Stimulated activated CD4-positive, alpha-beta T cell treated with anti-CD3 and anti-CD28 coated beads, Interleukin-4, amount 100 ng/mL, for 1 hour (primary cell): Measurements from ENCODE around the gene ANKRD34A.
A peak's percentile ranks its signal among the peaks of the same experiment; 100 is the strongest.

ENCODE experiments used
- DNase-seq: peaks from one replicate; pipeline ENCODE4 v3.0.0-alpha.2; 2020

The ANKRD34A gene

GRCh38 chr1:145990249-145990855, 26.0 kb upstream of the ANKRD34A start:
- DNase-seq, result no peak

DNA sequence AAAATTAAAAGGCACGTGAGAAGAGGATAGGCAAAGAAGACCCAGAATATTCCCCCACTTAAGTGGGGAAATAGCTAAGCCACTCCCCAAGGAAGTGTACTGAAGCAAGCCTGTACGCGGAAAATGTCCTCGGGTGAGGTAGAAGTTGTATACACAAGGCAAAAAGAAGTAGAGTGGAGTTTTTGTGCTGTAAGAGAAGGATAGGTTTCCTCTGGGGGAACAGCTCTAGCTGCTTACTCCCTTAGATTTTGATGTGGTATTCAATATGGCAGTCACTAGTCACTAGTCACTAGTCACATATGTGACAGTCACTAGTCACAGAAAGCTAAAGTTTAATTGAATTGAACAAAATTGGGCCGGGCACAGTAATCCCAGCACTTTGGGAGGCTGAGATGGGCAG, 24.4 kb upstream of the ANKRD34A start:
- DNase-seq, result no peak

DNA sequence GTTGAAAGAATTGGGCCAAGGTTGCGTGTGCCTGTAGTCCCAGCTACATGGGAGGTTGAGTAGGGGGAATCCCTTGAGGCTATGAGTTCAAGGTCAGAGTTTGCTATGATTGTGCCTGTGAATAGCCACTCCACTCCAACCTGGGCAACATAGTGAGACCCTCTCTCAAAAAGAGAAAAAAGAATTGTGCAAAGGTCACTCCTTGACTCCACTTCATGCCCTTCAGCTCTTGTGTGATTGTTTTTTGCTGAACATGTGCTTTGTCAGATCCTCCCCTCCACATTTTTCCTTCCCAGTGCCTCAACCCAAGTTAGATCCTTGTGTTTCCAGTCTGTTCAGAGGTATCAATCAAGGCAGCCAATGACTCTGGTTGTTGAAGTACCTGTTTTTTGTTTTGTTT, 23.6 kb upstream of the ANKRD34A start:
- DNase-seq, result no peak

DNA sequence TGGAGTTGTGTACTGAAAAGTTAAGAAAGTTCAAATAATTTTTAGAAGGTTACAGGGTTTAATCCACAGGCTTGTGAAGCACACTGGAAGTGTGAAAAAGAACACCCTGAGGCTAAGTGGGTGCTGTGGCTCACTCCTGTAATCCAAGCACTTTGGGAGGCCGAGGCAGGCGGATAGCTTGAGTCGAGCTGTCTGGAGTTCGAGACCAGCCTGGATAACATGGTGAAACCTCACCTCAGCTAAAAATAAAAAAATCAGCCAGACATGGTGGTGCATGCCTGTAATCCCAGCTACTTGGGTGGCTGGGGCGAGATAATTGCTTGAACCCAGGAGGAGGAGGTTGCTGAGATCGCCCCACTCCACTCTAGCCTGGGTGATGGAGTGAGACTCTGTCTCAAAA, 22.2 kb upstream of the ANKRD34A start:
- DNase-seq, result no peak

DNA sequence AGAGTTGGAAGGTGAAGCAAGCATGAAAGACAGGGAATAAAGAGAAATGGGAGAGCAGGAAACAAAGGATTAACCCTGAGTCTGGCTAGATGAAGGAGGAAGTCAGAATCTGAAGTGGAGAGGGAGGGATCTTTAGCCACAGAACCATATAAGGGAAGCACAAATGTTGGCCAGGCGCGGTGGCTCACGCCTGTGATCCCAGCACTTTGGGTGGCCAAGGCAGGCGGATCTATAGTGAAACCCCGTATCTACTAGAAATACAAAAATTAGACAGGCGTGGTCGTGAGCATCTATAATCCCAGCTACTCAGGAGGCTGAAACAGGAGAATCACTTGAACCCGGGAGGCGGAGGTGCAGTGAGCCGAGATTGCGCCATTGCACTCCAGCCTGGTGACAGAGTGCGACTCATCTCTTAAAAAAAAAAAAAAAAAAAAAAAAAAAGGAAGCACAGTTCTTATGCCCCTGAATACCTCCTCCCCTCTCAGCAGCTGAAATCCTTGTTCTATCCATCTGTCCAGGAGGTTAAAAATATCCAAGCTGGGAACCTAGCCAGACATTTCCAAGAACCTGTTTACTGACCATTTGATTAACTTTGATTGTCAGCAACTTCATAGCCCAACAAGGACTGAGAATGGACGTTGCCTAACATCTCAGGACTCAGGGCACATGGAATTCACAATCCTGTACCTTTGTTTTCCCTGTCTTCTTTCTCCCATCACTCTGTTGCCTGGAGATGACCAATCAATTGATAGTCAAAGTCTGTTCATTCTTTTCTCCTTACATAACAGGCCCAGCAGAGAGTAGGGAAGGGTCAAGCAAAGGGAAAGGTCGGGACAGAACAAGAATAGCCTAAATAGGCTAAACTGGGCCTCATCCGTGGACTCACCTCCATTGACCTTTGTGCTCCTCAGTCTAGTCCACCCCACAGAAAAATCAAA, 21.4 kb upstream of the ANKRD34A start:
- no peak for DNase-seq

DNA sequence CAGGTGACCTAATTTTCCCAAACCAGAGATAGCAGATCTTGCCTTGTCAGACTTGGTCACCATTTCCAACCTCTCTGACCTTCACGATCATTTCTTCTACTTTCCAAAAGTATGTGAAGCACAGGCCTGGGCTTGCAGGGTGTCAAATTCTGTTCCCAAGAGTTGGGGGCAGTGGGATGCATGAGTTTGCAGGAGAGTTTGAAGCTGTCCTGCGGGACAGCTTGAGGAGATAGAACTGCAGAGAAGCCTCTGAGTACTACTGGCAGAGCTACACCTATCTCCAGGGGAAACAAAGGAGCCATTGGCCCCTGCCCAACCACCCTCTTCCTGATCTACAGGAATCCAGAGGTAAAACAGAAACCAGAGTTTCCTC, 20.7 kb upstream of the ANKRD34A start:
- no peak for DNase-seq

DNA sequence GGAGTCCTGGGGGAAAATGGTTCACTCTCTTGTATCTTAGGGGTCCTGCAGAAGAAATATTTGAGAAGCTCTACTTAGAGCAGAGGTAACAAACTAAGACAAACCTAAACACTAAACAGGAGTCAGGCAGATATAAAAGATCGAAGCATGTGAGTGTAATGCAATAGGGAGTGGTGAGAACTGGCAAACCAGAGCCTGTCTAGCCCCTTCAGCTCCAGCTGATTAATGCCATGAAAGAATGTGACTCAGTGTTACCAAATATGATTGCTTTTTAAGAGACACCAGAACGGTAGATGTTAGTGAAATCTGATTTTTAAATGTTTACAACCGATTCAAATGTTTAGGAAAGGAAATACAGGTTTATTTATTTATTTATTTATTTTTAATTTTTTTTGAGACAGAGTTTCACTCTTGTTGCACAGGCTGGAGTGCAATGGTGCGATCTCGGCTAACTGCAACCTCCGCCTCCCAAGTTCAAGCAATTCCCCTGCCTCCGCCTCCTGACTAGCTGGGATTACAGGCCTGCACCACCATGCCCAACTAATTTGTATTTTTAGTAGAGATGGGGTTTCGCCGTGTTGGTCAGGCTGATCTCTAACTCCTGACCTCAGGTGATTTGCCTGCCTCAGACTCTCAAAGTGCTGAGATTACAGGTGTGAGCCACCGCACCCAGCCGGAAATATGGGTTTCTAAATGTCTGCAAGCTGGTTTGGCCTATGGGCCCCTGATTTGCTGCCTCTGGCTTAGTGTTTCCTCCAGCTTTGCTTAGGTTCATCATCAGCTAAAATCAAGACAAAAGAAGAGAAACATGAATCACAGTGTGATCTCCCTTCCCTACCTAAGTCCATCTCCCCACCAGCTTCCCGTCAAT, 19.8 kb upstream of the ANKRD34A start:
- no peak for DNase-seq

DNA sequence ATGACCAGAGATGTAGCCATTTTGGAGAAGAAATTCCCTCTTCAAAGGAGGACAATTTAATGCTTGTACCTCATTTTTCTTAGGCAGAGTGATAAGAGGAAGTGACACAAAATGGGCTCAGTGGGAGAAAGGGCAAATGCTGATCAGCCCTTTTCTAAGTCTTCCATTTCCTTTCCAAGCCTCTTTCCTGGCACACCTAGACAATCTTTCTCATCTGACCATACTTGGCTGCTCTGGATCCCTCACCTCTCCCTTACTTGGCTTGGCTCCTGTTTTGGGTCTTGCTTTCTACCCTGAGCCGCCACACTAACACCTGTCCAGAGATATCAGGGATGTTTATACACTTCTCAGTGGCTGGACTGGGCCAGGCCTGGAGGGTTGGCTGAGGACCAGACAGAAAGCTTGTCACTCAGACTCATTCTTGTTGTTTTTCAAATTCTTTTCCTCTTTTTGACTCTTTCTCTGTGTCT, 18.9 kb upstream of the ANKRD34A start:
- DNase-seq, result no peak

GRCh38 chr1:145982010-145982723, 17.8 kb upstream of the ANKRD34A start:
- DNase-seq, result no peak

GRCh38 chr1:145980457-145980994, 16.2 kb upstream of the ANKRD34A start:
- no peak for DNase-seq

DNA sequence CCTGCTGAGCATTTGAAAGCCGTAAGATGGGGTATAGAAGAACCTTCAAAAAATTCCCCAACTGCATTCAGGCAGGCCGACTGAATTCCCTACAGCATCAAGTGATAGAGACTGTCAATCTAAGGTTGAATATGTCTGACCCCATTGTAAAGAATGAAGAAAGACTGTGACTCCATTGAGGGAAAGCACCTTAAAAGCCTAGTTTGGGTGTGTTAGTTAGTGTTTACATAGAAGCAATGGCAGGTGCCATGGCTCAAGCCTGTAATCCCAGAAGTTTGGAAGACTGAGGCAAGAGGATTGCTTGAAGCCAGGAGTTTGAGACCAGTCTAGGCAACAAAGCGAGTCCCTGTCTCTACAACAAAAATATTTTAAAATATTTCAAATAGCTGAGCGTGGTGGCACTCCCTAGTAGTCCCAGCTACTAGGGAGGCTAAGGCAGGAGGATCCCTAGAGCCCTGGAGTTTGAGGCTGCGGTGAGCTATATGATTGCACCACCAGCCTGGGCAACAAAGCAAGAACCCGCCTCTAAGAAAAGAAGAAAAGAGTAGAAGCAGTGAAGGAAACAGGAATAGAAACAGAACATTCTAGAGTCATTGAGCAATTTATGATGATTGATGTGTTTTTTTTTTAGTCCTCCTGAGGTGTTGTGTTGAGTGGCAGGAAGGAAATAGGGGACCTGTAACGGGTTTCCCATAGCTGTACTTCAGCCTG, 15.5 kb upstream of the ANKRD34A start:
- DNase-seq, result no peak

DNA sequence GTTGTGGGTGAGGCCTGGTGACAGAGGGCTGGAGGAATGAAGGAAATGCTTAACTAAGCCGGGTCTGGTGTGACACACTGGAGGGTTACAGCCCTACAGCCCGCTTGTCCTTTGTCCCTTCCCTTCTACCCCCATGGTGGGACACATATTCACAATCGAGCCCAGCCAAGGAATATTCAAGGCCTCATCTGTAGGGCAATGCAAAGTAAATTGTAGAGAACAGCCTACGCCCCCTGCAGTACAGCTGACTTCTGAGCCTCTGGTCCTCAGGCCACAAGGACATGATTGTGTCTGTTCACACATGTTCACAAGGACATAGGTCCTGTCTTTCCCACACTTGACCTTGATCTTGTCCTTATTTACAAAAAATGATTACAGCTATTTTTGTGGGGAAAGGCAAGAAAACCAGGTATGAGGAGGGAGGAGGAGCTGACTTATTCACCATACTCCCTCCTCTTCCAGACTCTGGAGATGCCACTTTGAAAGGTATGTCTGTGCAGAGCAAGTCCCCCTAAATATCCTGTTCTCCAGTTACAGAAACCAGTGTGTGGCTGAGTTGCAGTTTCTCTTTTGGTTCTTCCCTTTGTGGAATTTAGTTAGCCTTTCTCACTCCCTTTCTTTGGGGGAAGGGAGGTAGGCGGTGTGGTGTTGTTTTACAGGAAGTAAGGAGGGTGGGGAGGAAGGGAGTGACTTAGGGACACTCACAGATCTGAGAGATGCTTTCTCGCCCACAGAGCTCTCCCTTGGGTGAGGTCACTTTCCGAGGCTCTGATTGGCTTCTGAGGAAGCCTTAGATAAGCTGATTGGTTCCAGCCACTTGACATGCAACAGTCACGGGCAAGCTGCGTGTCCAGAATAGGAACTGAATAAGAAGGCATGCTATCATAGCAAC, 14.7 kb upstream of the ANKRD34A start:
- DNase-seq, result peak; percentile 72

DNA sequence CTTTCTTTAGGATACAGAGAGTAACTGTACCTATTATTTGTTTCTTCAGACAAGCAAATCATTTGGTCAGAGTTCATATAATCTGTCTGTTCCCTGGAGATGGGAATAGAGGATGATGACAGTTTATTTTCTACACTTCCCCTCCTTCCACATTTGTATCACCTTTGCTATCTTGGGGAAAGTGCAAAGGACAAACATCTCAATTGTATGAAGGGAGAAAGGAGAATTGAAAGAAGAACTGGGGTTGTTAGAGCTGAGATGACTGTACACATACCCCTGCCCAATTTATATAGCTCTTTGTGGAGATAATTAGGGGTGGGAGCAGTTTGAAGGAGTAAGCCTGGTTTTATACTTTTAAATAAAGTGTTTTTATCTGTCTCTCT, 14.1 kb upstream of the ANKRD34A start:
- DNase-seq, result no peak

DNA sequence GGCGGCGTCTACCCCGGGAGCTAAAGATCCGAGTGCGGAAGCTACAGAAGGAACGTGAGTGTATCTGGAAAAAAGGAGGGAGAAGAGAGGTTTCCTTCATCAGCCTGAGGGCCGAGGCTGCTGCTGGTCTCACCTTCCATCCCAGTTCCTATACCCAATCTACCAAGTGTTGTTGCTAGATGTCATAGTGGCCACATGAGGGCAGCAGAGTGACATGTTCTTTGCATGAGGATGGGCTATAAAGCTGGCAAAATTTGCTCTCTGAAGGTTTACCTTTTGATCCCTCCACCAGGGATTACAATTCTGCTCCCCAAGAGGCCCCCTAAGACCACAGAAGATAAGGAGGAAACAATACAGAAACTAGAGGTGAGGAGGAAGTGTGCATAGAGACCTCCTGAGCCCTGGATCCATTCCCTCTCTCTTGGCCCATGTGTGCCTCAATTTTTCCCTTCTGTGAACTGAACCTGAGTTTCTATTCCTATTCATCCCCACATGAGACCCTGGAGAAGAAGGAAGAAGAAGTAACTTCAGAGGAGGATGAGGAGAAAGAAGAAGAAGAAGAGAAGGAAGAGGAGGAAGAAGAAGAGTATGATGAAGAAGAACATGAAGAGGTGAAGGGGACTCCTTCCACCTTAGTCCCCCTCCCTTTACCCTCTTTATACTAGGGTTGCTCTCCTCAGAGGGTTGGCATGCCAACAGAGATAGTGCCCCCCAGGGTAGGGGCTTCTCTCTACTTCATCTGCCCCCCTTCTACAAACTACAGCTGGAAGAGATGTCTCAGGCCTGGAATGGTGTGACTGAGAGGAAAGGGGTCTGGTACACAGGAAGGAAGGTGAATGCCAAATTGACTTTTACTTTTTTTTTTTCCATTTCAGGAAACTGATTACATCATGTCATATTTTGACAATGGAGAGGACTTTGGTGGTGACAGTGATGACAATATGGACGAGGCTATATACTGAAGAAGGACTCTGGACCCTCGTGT, 13.4 kb upstream of the ANKRD34A start:
- DNase-seq, result peak; percentile 65

DNA sequence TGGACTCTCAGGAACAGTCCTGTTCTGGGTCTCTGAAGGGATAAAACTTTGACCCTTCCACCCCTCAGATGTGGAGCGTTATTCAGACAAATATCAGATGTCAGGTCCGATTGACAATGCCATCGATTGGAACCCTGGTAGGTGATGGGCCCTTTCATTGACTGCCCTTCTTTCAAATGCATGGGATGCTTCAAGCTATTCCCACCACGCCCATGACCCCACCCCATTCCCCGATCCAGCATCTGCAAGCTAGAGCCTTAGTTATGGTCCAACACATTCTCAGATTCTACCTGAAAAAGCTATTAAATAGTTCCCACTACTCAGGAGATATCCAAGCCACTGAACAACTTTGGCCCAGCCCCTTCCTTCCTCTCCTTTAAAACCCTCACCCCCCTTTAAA, 12.6 kb upstream of the ANKRD34A start:
- DNase-seq, result no peak

DNA sequence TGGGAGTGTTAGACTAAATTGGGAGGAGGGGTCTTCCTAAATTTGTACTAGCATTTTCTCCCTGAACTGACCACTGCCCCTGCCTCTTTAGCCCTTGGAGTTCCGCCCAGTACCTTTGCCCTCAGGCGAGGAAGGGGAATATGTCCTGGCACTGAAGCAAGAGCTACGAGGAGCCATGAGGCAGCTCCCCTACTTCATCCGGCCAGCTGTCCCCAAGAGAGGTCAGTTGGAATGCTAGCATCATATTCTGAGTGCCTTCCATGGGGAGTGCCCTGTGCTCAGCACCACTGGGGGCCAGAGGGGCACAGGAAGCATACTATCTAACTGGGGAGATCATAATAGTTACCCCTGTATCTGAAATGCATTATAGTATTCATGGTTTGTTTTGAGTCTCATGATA, 10.8 kb upstream of the ANKRD34A start:
- DNase-seq, result no peak

DNA sequence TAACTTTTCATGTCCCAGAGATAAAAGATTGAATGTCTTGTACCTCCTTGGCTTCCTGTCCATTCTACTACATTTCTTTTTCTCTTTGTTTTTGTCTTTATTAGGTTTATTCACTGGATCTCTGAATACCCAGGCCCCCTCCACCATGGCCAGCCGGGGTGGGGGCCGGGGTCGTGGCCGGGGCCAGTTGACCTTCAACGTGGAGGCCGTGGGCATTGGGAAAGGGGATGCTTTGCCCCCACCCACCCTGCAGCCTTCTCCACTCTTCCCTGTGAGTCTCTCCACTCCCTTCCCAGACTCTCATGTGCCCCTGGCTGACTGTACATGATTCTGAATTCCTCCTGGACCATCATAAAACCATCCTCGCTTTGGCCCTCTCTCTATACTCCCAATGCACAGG, 10.3 kb upstream of the ANKRD34A start:
- no peak for DNase-seq

GRCh38 chr1:145972580-145972979, 8.2 kb upstream of the ANKRD34A start:
- no peak for DNase-seq

DNA sequence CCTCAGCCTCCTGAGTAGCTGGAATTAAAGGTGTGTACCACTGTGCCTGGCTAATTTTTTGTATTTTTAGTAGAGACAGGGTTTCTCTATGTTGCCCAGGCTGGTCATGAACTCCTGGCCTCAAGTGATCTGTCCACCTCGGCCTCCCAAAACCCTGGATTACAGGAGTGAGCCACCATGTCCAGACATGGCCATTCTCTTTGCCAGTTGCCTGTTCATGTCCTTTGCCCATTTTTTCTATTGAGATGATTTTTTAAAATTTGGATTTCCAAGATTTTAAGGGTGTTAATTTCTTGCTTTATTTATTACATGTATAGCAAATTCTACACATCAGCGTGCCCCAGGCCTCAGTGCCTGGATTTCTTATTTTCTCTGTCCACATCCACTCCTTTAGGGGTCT, 2.9 kb upstream of the ANKRD34A start:
- DNase-seq, result no peak
